ENCODE measurements around the gene EAF1. TPM values are rescaled to one million over a fixed set of nuclear protein-coding genes. Genes with fewer than 3 reads are reported as not detected.

EAF1 gene
- total RNA-seq, 6 experiments from 2014 or later: 11.6 to 27.7 (median 17.1) TPM

DNA sequence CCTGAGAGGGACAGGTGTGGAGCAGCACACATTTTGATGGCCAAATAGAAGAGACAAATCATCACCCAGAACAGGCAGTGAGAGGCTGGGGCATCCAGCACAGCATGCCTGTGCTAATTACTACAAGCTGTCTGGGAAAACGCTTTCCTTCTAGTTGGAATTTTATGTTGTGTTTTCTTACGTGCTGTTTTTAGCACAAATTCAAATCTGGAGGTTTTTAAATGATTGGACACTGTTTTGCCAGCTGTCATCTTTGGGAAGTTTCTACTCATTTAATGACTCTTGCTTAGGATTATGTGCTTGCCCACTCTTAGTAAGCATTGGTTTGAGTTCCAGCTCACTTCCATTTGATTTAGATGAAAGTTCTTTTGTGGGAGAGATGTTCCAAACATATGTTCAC lies 43.5 kb downstream of the EAF1 start:
- no peaks in the 10 kb centered on the region for H3K4me1 ChIP-seq
- TF ChIP-seq, protein P1, sequence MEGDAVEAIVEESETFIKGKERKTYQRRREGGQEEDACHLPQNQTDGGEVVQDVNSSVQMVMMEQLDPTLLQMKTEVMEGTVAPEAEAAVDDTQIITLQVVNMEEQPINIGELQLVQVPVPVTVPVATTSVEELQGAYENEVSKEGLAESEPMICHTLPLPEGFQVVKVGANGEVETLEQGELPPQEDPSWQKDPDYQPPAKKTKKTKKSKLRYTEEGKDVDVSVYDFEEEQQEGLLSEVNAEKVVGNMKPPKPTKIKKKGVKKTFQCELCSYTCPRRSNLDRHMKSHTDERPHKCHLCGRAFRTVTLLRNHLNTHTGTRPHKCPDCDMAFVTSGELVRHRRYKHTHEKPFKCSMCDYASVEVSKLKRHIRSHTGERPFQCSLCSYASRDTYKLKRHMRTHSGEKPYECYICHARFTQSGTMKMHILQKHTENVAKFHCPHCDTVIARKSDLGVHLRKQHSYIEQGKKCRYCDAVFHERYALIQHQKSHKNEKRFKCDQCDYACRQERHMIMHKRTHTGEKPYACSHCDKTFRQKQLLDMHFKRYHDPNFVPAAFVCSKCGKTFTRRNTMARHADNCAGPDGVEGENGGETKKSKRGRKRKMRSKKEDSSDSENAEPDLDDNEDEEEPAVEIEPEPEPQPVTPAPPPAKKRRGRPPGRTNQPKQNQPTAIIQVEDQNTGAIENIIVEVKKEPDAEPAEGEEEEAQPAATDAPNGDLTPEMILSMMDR (IDR thresholded peaks at IDR 0.05): no peak
- TF ChIP-seq POLR2A (IDR thresholded peaks at IDR 0.05): no peak
- no peak for DNase-seq
- WGBS (ENCODE audit: insufficient coverage, low coverage, low lambda C conversion rate, missing lambda C conversion rate): 100% methylated on average over 1 of the region's 2 CpGs
- no peak overlapping the region for H3K27ac ChIP-seq
- no peaks in the 10 kb centered on the region for H3K9me3 ChIP-seq
- no peak overlapping the region for H3K4me3 ChIP-seq
- no peaks in the 10 kb centered on the region for H3K36me3 ChIP-seq
- H3K27me3 ChIP-seq: no peaks in the 10 kb centered on the region
- intact Hi-C loops (cut with DNase I): no loop called here
- no peak for ATAC-seq

DNA sequence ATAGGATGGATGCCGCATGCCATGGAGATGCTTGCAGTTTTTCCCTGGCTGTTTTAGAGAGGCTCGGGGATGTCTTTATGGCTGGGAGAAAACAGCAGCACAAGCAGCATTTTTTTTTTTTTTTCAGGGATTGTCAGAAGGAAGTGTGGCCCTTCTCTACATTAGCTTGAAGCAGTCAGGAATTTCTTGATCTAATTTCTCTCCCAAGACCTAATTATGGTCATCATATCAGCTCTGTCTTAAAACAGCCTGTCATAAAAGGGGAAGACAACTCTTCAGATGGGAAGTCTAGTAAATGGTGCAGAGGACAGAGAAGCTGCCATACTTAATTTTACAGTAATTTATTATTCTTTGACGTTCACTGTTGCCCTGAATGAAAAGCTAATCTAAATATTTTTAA lies 44.5 kb downstream of the EAF1 start:
- H3K4me1 ChIP-seq: no peaks in the 10 kb centered on the region
- no peaks in the 10 kb centered on the region for H3K9me3 ChIP-seq
- DNase-seq (no peak), ATAC-seq (no peak)
- WGBS (ENCODE audit: insufficient coverage, low coverage, low lambda C conversion rate, missing lambda C conversion rate): 85% methylated on average over 3 of the region's 3 CpGs
- TF ChIP-seq, protein P1 (IDR thresholded peaks at IDR 0.05): no peak
- no peak for TF ChIP-seq POLR2A (IDR thresholded peaks at IDR 0.05)
- H3K36me3 ChIP-seq: no peaks in the 10 kb centered on the region
- intact Hi-C loops (cut with DNase I): no loop called here
- no peak overlapping the region for H3K4me3 ChIP-seq
- H3K27ac ChIP-seq: no peak overlapping the region
- no peaks in the 10 kb centered on the region for H3K27me3 ChIP-seq

DNA sequence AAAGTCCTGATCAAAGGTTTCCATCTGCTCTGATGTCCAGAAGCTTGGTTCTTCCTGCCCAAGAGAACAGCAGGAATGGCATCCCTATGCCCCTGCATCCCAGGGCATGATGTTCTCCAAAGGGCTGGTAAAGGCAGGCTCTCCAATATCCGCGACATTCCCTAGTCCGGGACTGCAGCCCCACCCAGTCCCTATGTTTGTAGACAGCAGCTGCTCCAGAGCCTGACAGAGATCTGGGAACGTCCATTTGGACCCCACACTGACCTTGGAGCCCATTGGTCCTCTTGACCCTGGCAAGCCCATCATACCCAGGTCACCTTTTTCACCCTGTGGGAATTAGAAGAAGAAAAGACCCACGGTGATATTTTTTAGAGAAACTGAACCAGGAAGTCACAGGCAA lies 47.8 kb downstream of the EAF1 start:
- Histone ChIP-seq H3K36me3 (no peaks in the 10 kb centered on the region), H3K4me3 (no peak overlapping the region), H3K4me1 (no peaks in the 10 kb centered on the region), H3K9me3 (no peaks in the 10 kb centered on the region), H3K27ac (no peak overlapping the region), H3K27me3 (no peaks in the 10 kb centered on the region)
- ATAC-seq: no peak
- intact Hi-C loops (cut with DNase I): no loop called here
- TF ChIP-seq, protein P1 (IDR thresholded peaks at IDR 0.05): no peak
- TF ChIP-seq POLR2A (IDR thresholded peaks at IDR 0.05): no peak
- WGBS (ENCODE audit: insufficient coverage, low coverage, low lambda C conversion rate, missing lambda C conversion rate): 0% methylated on average over 1 of the region's 5 CpGs
- no peak for DNase-seq

DNA sequence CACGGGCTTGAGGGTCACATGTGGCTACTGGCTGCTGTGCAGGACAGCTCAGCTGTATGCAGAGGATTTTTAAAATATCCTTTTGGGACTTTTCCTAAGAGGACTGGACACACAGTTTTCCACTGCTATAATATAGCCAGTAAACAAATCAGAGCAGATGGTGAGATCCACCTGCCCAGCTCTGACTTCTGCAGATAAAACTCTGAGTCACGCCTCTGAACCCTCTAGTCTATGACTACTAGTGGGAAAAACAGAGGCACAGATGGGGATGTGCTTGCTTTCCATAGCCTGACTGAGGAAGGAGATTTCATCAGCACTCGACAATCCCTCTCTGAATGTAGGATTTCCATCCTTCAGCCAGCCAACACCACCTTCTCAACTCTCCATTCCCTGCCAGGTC lies 49.0 kb downstream of the EAF1 start:
- DNase-seq: no peak
- no peaks in the 10 kb centered on the region for H3K9me3 ChIP-seq
- H3K36me3 ChIP-seq: no peaks in the 10 kb centered on the region
- H3K27me3 ChIP-seq: no peaks in the 10 kb centered on the region
- no peak overlapping the region for H3K4me3 ChIP-seq
- 68% methylated on average over 3 of the region's 3 CpGs for WGBS (ENCODE audit: insufficient coverage, low coverage, low lambda C conversion rate, missing lambda C conversion rate)
- H3K4me1 ChIP-seq: no peaks in the 10 kb centered on the region
- ATAC-seq: no peak
- no peak overlapping the region for H3K27ac ChIP-seq
- intact Hi-C loops (cut with DNase I): no loop called here
- TF ChIP-seq POLR2A (IDR thresholded peaks at IDR 0.05): no peak
- TF ChIP-seq, protein P1 (IDR thresholded peaks at IDR 0.05): no peak
